ENCODE measurements around the gene PRRT4.

PRRT4 gene

DNA sequence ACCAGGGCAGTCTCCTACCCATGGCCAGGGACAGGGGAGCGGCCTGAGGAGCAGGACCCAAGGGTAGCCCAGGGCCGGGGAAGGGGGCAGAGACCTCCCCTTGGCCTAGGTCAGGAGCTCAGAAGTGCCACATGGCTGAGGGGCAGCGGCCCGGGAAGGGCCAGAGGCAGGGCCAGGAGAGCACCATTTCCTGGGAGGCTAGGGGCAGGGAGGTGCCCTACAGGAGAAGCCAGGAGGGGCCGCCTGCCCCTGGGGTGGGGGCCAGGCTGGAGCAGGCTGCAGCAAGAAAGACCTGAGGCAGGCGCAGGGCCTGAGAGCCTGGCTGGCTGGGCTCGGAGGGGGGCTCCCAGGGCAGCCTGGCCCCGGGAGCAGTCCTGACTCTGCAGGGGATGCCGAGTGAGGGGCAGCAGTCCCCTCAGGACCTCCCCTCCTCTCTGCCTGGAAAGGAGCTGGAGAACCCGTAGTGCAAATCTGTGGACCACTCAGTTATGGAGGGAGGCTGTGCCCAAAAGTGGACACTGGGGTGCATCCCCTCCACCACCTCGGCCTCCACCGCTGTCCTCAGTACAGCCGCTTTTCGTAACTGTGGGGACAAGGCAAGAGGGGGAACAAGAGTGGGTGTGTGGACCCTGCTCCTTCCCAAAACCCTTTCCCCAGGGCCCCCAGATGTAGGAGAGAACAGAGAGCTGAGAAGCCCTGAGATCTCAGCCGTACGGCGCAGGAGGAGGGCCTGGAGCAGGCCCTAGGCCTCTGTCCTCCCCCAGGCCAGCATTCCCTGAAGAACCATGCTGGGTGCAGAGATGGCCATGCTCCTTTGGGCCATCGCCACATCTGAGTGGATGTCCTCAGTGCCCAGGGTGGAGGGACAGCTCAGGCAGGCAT is 31.2 kb upstream of the PRRT4 start:
- Histone ChIP-seq H3K4me3 (ENCODE audit: low read depth, low read length) (no peak overlapping the region), H3K27me3 (ENCODE audit: control insufficient read depth, insufficient read depth, low read length) (peaks cover 14% of the 10 kb centered on the region), H3K9me3 (ENCODE audit: control insufficient read depth, insufficient read depth, low read length) (no peaks in the 10 kb centered on the region), H3K36me3 (ENCODE audit: control insufficient read depth, insufficient read depth, low read length) (peaks cover 4% of the 10 kb centered on the region), H3K4me1 (ENCODE audit: control insufficient read depth, insufficient read depth, low read length) (peaks cover 4% of the 10 kb centered on the region), H3K9ac (ENCODE audit: low read depth, low read length) (no peak overlapping the region)

DNA sequence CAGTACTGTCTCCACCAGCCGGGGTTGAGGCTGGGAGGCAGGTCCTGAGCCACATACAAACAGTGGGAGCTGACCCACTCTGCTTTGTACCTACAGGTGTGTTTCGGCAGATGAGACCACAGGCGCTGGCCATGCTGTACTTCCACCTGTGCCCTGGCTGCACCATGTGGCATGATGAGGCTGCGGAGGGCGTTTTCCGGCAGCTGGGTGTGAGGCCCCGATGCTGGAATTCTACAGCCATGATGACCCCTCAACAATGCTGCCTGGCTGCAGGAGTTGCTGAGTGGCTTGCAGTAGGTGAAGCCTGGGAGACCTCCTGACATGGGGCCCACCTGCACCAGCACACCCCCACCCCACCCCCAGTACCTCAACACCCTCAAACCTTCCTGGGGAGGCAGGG is 30.3 kb upstream of the PRRT4 start:
- peaks cover 22% of the 10 kb centered on the region for H3K27me3 ChIP-seq (ENCODE audit: control insufficient read depth, insufficient read depth, low read length)
- H3K4me1 ChIP-seq (ENCODE audit: control insufficient read depth, insufficient read depth, low read length) = peaks cover 4% of the 10 kb centered on the region
- H3K36me3 ChIP-seq (ENCODE audit: control insufficient read depth, insufficient read depth, low read length) = peaks cover 4% of the 10 kb centered on the region
- no peak overlapping the region for H3K4me3 ChIP-seq (ENCODE audit: low read depth, low read length)
- H3K9me3 ChIP-seq (ENCODE audit: control insufficient read depth, insufficient read depth, low read length) = no peaks in the 10 kb centered on the region
- no peak overlapping the region for H3K9ac ChIP-seq (ENCODE audit: low read depth, low read length)

DNA sequence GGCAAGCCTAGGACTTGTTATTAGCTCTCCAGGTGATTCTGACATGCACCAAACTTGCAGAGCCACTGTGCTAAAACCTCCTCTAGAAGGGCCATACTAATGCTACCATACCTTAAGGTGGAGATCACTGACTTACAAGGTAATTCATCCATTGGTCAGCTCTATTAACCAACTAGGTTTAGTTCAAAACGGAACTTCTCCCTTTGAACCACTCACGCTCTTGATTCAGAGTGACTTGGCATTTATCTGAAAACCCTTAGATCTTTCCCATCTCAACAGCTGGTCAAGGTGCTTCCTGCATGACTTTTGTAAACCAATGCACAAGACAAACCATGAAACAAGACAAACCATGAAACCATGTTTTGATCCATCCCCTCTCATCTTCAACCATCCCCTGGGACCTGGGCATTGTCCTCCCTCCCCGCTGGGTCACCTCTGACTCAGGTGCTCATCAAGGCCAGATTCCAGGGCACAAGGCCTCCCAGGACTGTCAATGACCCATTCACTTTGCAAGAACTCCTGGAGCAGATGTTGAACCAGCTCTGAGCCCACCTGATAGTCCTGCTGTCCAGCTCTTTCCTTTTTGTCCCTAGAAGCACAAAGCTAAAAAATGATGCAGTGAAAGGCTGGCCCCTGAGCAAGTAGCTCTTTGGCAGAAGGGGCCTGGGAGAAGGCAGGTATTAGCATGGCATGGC is 29.5 kb upstream of the PRRT4 start:
- H3K9me3 ChIP-seq (ENCODE audit: control insufficient read depth, insufficient read depth, low read length) = no peaks in the 10 kb centered on the region
- H3K4me1 ChIP-seq (ENCODE audit: control insufficient read depth, insufficient read depth, low read length) = peaks cover 8% of the 10 kb centered on the region
- no peak overlapping the region for H3K9ac ChIP-seq (ENCODE audit: low read depth, low read length)
- H3K27me3 ChIP-seq (ENCODE audit: control insufficient read depth, insufficient read depth, low read length) = peaks cover 26% of the 10 kb centered on the region
- peaks cover 4% of the 10 kb centered on the region for H3K36me3 ChIP-seq (ENCODE audit: control insufficient read depth, insufficient read depth, low read length)
- no peak overlapping the region for H3K4me3 ChIP-seq (ENCODE audit: low read depth, low read length)

DNA sequence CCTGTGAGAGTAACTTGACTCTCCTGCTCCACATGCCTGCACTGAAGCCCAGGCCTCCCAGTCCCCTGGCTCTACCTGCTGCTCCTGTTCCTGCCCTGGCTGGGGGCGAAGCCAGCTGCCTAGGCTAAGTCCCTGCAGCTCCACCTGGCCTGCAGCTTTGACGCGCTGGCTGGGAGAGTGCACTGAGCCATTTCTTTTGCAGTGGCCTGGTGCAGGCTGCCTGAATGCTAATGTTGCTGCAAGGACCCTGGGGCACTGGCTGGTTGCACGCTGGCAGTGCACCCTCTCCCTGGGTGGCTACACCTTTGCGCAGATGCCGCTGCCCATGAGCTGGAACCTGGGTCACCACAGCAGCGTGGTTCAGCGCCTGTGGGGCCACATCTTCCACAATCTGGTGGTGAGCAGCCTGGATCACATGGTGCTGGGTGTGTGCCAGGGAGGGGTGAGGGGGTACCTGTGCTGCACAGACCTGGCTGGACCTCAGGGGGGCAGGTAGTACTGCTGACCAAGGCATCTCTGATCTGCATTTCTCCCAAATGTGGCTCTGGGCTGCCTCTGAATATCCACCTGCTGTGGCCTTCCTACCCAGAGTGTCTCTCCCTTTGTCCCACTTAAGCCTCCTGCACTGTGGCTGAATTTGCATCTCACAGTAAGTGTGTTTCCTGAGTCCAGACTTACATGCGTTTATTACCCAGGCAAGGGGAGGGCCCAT is 28.3 kb upstream of the PRRT4 start:
- Histone ChIP-seq H3K9me3 (ENCODE audit: control insufficient read depth, insufficient read depth, low read length) (no peaks in the 10 kb centered on the region), H3K9ac (ENCODE audit: low read depth, low read length) (no peak overlapping the region), H3K27me3 (ENCODE audit: control insufficient read depth, insufficient read depth, low read length) (peaks cover 26% of the 10 kb centered on the region), H3K4me1 (ENCODE audit: control insufficient read depth, insufficient read depth, low read length) (peaks cover 8% of the 10 kb centered on the region), H3K36me3 (ENCODE audit: control insufficient read depth, insufficient read depth, low read length) (peaks cover 4% of the 10 kb centered on the region), H3K4me3 (ENCODE audit: low read depth, low read length) (no peak overlapping the region)

DNA sequence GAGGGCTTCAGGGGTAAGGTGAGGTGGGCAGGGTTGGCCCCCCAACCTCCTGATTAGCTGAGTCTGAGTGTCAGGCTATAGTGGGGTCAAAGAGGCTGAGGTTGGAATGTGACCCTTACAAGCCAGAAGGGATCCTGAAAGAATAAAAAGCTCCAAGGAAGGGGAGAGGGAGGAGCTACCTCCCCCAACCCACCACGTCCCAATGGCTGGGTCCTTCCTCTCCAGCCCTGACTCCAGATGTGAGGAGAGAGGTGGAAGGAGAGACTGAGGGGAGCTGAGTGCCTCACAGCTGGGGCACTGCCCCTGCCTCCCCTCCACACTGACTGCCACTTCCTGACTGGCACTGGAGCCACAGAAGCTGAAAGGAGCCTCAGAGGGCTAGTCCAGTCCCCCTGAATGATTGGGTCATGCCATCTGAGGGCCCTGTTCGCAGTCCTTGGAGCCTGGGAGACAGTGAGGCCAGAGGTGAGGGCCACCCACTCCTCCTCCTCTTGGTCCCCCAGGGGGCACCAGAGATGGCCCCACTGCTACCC is 27.7 kb upstream of the PRRT4 start:
- Histone ChIP-seq H3K27me3 (ENCODE audit: control insufficient read depth, insufficient read depth, low read length) (peaks cover 26% of the 10 kb centered on the region), H3K9ac (ENCODE audit: low read depth, low read length) (no peak overlapping the region), H3K4me3 (ENCODE audit: low read depth, low read length) (no peak overlapping the region), H3K36me3 (ENCODE audit: control insufficient read depth, insufficient read depth, low read length) (peaks cover 4% of the 10 kb centered on the region), H3K4me1 (ENCODE audit: control insufficient read depth, insufficient read depth, low read length) (peaks cover 8% of the 10 kb centered on the region), H3K9me3 (ENCODE audit: control insufficient read depth, insufficient read depth, low read length) (no peaks in the 10 kb centered on the region)

DNA sequence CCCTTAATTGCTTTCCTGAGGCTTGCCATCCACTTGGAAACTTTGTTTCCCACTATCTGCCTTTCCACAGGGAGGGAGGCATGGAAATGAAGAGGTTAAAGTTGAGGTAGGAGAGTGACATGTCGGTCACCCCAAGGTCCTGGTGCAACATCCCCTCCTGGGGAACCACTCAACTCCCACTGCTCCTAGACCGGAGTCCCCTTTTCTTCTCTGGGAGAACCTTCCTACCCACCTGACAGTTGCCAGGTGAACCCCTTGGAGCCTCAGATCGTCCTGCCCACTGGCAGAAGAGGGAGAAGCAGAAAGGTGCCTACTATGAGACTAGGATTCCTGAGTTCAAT is 26.6 kb upstream of the PRRT4 start:
- Histone ChIP-seq H3K4me1 (ENCODE audit: control insufficient read depth, insufficient read depth, low read length) (peaks cover 8% of the 10 kb centered on the region), H3K9ac (ENCODE audit: low read depth, low read length) (no peak overlapping the region), H3K4me3 (ENCODE audit: low read depth, low read length) (no peak overlapping the region), H3K36me3 (ENCODE audit: control insufficient read depth, insufficient read depth, low read length) (peaks cover 2% of the 10 kb centered on the region), H3K27me3 (ENCODE audit: control insufficient read depth, insufficient read depth, low read length) (peaks cover 26% of the 10 kb centered on the region), H3K9me3 (ENCODE audit: control insufficient read depth, insufficient read depth, low read length) (no peaks in the 10 kb centered on the region)

DNA sequence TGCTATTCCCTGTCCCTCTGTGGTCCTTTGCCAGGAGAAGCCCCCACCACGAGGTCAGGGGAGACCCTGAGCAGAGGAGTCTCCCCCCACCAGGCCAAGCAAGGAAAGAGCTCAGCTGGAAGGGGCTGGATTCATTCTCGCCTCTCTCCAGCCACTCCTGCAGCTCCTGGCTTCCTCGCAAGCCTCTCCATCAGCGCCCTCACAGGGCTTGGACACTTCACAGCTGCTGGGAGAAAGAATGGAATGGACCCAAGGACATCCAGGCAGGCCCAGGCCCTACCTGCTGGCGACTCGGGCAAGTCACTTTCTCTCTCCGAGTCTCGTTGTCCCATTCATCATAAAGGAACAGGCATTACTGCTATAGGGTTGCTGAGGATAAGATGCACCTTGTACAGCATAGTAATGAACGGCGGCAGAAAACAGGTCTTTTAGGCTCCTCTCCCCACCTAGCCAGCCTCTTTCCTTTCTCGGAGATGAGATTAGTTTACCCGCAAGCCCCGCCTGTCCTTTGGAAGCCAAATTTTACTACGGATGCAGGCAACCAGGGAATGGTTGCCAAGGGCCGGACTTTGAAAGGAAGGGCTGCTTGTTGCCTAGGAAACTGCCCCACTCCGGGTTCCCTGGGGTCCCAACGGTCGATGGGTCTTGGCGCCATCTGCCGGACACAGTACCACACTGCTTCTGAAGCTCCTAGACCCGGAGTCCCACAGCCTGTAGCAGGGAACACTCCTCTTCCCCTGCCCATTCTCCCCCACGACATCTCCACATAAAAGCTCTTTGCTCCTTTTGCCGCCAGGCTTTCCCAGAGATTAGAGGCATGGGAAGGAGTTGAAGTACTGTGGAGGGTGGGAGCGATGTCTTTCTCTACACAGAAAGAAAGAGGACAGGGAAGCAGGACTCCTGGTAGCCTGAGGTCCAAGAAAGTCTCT is 26.0 kb upstream of the PRRT4 start:
- Histone ChIP-seq H3K9ac (ENCODE audit: low read depth, low read length) (no peak overlapping the region), H3K4me1 (ENCODE audit: control insufficient read depth, insufficient read depth, low read length) (peaks cover 8% of the 10 kb centered on the region), H3K4me3 (ENCODE audit: low read depth, low read length) (no peak overlapping the region), H3K27me3 (ENCODE audit: control insufficient read depth, insufficient read depth, low read length) (peaks cover 30% of the 10 kb centered on the region), H3K9me3 (ENCODE audit: control insufficient read depth, insufficient read depth, low read length) (no peaks in the 10 kb centered on the region), H3K36me3 (ENCODE audit: control insufficient read depth, insufficient read depth, low read length) (no peaks in the 10 kb centered on the region)

DNA sequence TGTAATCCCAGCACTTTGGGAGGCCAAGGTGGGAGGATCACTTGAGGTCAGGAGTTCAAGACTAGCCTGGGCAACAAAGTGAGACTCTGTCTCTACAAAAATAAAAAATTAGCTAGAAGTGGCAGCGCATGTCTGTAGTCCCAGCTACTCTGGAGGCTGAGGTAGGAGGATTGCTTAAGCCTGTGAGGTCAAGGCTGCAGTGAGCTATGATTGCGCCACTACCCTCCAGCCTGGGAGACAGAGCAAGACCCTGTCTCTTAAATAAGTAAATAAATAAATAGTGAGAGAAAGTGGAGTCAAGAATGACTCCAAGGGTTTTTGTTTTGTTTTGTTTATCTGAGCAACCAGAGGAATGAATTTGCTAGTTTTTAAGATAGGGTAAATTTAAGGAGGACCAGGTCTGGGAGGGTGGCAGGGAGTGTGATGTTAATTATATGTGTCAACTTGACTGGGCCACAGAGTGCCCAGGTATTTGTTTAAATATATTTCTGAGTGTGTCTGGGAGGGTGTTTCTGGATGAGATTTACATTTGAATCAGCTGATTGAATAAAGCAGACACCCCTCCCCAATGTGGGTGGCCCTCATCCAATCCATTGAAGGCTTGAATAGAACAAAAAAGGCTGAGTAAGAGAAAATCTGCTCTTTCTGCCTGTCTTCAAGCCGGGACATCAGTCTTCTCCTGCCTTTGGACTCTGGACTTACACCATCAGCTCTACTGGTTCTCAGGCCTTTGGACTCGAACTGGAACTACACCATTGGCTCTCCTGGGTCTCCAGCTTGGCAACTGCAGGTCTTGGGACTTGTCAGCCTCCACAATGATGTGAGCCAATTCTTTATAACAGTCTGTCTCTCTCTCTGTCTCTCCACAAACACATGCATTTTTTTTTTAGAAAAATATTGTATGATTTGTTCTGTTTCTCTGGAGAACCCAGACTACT is 24.8 kb upstream of the PRRT4 start:
- Histone ChIP-seq H3K27me3 (ENCODE audit: control insufficient read depth, insufficient read depth, low read length) (peaks cover 30% of the 10 kb centered on the region), H3K4me1 (ENCODE audit: control insufficient read depth, insufficient read depth, low read length) (peaks cover 8% of the 10 kb centered on the region), H3K9me3 (ENCODE audit: control insufficient read depth, insufficient read depth, low read length) (no peaks in the 10 kb centered on the region), H3K36me3 (ENCODE audit: control insufficient read depth, insufficient read depth, low read length) (no peaks in the 10 kb centered on the region), H3K9ac (ENCODE audit: low read depth, low read length) (no peak overlapping the region), H3K4me3 (ENCODE audit: low read depth, low read length) (no peak overlapping the region)

DNA sequence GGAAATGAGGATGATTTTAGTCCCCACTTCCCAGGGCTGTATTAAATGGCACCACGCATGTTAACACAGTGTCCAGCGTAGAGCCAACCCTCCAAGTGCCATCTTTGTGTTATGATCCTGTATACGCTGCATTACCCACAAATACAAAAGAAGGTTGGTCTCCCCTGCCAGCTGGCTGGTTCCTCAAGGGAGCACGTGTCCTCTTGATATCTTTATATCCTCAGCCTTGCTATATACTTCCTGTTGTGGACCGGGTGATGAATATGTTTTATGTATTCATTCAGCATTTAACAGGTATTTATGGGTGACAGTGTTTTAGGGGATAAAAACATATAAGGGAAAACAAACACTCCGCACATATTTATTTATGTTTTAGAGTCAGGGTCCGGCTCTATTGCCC is 23.2 kb upstream of the PRRT4 start:
- Histone ChIP-seq H3K9me3 (ENCODE audit: control insufficient read depth, insufficient read depth, low read length) (no peaks in the 10 kb centered on the region), H3K4me1 (ENCODE audit: control insufficient read depth, insufficient read depth, low read length) (peaks cover 5% of the 10 kb centered on the region), H3K27me3 (ENCODE audit: control insufficient read depth, insufficient read depth, low read length) (peaks cover 30% of the 10 kb centered on the region), H3K9ac (ENCODE audit: low read depth, low read length) (no peak overlapping the region), H3K4me3 (ENCODE audit: low read depth, low read length) (no peak overlapping the region), H3K36me3 (ENCODE audit: control insufficient read depth, insufficient read depth, low read length) (no peaks in the 10 kb centered on the region)

DNA sequence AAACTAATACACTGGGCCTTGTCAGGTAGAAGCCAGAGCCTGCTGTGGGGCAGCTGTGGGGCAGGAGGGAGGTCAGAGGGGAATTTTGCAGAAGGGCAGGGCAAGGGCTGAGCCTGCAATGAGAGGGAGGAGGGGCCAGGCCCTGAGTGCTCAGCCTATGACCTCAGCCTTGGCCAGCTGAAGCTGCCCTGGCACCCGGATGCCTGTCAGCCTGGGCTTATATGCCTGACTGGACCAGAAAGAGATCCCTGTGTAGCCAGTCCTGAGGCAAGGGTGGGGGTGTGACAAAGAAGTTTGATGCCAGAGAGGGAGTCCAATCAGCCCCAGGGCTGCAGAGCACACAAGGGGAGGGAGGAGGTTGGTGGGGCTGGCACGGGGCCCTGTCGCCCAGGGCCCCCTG is 22.3 kb upstream of the PRRT4 start:
- H3K4me3 ChIP-seq (ENCODE audit: low read depth, low read length) = no peak overlapping the region
- no peaks in the 10 kb centered on the region for H3K9me3 ChIP-seq (ENCODE audit: control insufficient read depth, insufficient read depth, low read length)
- H3K4me1 ChIP-seq (ENCODE audit: control insufficient read depth, insufficient read depth, low read length) = peaks cover 4% of the 10 kb centered on the region
- H3K36me3 ChIP-seq (ENCODE audit: control insufficient read depth, insufficient read depth, low read length) = no peaks in the 10 kb centered on the region
- H3K27me3 ChIP-seq (ENCODE audit: control insufficient read depth, insufficient read depth, low read length) = peaks cover 26% of the 10 kb centered on the region
- H3K9ac ChIP-seq (ENCODE audit: low read depth, low read length) = no peak overlapping the region
